Measurements from ENCODE around the gene RPL12.

GRCh38 chr9:127446713-127447415 is 4.3 kb downstream of the RPL12 start:
- TF ChIP-seq CTCF (conservative IDR thresholded peaks at IDR 0.05) (no peak), EZH2 (IDR thresholded peaks at IDR 0.05; ENCODE audit: low read depth) (no peak)
